Measurements from ENCODE around the gene PIM3. TPM values are rescaled to one million over a fixed set of nuclear protein-coding genes. Genes with fewer than 3 reads are reported as not detected.
A peak's percentile ranks its signal among the peaks of the same experiment; 100 is the strongest.

PIM3 gene
- total RNA-seq, 1 experiment from 2014 or later, result 67.0 TPM

DNA sequence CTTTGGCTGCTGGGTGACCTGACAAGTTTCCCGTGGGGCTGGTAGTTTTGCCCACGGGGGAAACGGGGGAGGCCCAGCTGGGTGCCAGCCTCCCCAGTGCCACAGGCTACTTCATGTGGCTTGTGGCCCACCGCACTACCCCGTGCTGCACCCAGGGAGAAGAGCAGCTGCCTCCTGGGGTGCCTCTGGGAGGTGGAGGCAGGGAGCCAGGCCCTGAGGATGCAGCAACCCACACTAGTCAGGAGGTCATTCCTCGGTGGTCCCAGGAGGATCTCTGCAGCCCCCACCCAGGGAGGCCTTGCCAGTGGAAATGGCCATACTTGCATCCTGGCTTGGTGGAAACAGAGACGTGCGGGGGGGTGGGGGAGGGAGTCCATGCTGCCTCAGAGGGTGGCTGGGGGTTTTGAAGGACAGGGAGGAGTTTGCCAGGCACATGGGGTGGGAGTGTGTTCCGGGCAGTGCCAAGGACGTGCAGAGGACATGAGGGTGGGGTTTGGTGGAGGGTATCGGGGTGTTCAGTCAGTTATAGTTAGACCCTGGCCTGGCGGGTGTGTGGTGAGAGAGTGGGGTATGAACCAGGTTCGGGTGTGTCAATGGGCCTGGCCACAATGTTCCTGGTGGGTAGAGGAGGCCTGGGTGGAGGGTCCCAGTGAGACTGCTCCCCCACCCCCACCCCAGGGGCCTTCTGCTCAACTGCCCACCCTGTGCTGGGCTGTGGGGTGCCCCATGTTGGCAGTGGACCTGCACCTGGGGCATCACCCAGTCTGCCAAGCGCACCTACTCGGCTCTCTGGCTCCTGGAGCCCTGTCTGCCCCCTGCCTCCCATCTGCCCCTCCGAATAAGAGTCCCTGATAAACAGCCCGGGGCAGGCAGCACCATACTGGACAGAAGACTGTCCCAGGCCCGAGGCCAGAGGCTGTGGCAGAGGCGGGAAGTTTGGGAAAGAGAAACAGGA is 3.8 kb downstream of the PIM3 start:
- POLR2A ChIA-PET (ENCODE audit: unreplicated experiment), result no interaction called here

DNA sequence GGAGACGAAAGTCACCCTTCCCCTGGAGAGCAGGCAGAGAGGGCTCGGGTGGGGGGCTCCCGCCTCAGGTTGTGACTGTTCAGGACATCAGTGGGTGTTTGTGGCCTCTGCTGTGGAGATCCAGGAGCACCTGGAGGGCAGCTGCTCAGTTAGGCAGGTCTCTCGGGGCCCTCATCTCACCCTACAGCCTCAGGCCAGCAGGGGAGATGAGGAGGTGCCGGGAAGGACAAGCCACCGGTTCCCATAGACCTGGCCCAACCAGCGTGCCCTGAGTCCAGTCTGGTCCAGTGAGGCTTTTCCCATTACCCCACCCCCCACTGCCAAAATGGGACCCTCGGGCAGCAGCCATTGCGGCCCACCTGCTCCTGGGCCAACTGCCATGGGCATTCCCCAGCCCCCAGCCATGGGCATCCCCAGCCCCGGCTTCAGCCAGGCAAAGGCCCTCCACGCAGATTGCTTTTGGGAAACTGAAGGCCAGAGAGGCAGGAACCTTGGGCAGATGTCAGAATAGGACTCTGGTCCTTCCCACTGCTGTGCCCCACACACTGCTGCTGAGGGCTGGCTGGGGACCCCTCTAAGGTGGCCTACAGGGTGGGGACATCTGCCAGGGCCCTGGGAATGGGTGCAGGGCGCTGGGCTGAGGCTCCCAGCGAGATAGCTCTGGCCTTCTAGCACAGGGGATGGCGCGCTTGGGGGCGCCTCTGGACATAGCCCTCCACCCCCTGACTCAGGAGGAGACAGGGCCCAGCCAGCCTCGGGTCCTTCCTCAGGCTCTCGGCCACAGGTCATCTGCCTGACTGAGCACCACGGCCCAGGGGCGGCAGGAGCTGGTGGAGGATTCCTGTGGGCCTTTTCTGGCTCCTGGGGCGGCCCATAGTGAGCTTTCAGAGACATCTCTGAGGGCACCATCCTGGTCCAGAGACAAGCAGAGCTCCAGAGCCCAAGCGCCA is 4.8 kb downstream of the PIM3 start:
- Histone ChIP-seq H3K36me3 (ENCODE audit: low read depth) (peaks cover 31% of the 10 kb centered on the region), H3K9me3 (ENCODE audit: insufficient read depth, low read depth) (no peaks in the 10 kb centered on the region), H3K9me2 (ENCODE audit: insufficient read depth) (no peaks in the 10 kb centered on the region), H4K20me1 (ENCODE audit: insufficient read depth) (peaks cover 52% of the 10 kb centered on the region), H3K4me3 (no peak overlapping the region), H3K27me3 (ENCODE audit: insufficient read depth, low read depth) (no peaks in the 10 kb centered on the region), H3K27ac (no peak overlapping the region), H2AFZ (no peak overlapping the region), H3K4me2 (no peak overlapping the region), H3K4me1 (replicated peaks; ENCODE audit: insufficient read depth) (peaks cover 23% of the 10 kb centered on the region), H3F3A (ENCODE audit: insufficient read depth, low read depth) (peaks cover 57% of the 10 kb centered on the region; the same call in 1 of the 2 replicates), H3K79me2 (ENCODE audit: low read depth) (peaks cover 40% of the 10 kb centered on the region)
- TF ChIP-seq, protein P1, sequence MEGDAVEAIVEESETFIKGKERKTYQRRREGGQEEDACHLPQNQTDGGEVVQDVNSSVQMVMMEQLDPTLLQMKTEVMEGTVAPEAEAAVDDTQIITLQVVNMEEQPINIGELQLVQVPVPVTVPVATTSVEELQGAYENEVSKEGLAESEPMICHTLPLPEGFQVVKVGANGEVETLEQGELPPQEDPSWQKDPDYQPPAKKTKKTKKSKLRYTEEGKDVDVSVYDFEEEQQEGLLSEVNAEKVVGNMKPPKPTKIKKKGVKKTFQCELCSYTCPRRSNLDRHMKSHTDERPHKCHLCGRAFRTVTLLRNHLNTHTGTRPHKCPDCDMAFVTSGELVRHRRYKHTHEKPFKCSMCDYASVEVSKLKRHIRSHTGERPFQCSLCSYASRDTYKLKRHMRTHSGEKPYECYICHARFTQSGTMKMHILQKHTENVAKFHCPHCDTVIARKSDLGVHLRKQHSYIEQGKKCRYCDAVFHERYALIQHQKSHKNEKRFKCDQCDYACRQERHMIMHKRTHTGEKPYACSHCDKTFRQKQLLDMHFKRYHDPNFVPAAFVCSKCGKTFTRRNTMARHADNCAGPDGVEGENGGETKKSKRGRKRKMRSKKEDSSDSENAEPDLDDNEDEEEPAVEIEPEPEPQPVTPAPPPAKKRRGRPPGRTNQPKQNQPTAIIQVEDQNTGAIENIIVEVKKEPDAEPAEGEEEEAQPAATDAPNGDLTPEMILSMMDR (conservative IDR thresholded peaks at IDR 0.05), result no peak
- TF ChIP-seq EZH2 (IDR thresholded peaks at IDR 0.05; ENCODE audit: low read depth), result no peak
- POLR2A ChIA-PET (ENCODE audit: unreplicated experiment), result no interaction called here
- no peak for DNase-seq
- CTCF ChIA-PET, result no interaction called here
- BruUV-seq (replicated peaks), result no TSS peak
- intact Hi-C loops (cut with micrococcal nuclease; ENCODE audit: unreplicated experiment), result no loop called here

More for the DNA sequence above, 3.8 kb downstream of the PIM3 start:
- CTCF ChIA-PET, result no interaction called here
- peaks cover 58% of the 10 kb centered on the region for H3F3A ChIP-seq (ENCODE audit: insufficient read depth, low read depth)
- H2AFZ ChIP-seq, result no peak overlapping the region
- peaks cover 22% of the 10 kb centered on the region for H3K4me1 ChIP-seq (replicated peaks; ENCODE audit: insufficient read depth)
- no peak for TF ChIP-seq EZH2 (IDR thresholded peaks at IDR 0.05; ENCODE audit: low read depth)
- TF ChIP-seq, protein P1 (conservative IDR thresholded peaks at IDR 0.05), result no peak
- peaks cover 31% of the 10 kb centered on the region for H3K36me3 ChIP-seq (ENCODE audit: low read depth)
- peaks cover 41% of the 10 kb centered on the region for H3K79me2 ChIP-seq (ENCODE audit: low read depth)
- no peaks in the 10 kb centered on the region for H3K27me3 ChIP-seq (ENCODE audit: insufficient read depth, low read depth)
- intact Hi-C loops (cut with micrococcal nuclease; ENCODE audit: unreplicated experiment), result no loop called here
- H3K4me3 ChIP-seq, result no peak overlapping the region
- peak overlapping the region; percentile 99; the same call in 1 of the 2 replicates for H3K4me2 ChIP-seq
- H3K9me3 ChIP-seq (ENCODE audit: insufficient read depth, low read depth), result no peaks in the 10 kb centered on the region
- peak overlapping the region; percentile 8; the same call in 1 of the 2 replicates for H3K27ac ChIP-seq
- DNase-seq, result no peak
- peaks cover 52% of the 10 kb centered on the region for H4K20me1 ChIP-seq (ENCODE audit: insufficient read depth)
- BruUV-seq (replicated peaks), result no TSS peak
- no peaks in the 10 kb centered on the region for H3K9me2 ChIP-seq (ENCODE audit: insufficient read depth)

DNA sequence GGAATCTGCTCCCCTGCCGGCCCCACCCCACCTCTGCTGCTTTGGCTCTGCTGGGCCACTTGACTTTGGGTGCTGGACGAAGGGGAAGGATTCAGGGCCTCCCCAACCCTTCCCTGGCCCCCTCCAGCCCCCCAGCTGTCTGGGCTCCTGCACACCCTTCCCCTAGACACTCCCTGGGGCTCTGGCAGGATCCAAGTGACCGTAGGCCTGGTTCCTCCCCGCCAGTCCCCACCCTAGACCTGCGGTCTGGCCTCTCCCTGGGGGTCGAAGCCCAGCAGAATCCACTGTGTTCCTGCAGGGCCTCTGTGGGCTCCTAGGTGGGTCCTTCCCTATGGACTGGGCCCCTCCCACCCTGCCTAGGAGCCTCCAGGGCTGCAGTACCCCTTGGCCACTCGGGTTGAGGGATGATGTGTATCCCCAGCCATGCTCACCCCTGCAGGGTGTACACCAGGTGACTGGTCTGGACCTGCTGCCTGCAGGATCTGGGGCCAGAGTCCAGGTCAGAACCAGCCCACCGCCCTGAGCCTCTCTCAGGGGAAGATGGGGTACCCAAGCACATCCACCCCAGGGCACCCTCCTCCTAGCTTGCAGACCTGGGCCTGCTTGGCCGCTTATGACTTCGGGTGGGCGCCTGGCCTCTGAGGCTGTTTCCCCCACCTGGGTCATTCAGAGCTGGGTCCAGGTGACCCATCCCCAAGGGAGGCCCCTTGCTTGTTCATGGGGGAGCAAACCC is 5.6 kb downstream of the PIM3 start:
- H3K27ac ChIP-seq, result no peak overlapping the region
- ChIA-PET POLR2A (ENCODE audit: unreplicated experiment) (no interaction called here), CTCF (no interaction called here)
- no peak overlapping the region for H3K4me3 ChIP-seq
- H2AFZ ChIP-seq, result no peak overlapping the region
- peaks cover 52% of the 10 kb centered on the region for H4K20me1 ChIP-seq (ENCODE audit: insufficient read depth)
- no TSS peak for BruUV-seq (replicated peaks)
- H3K4me2 ChIP-seq, result no peak overlapping the region
- no peaks in the 10 kb centered on the region for H3K9me3 ChIP-seq (ENCODE audit: insufficient read depth, low read depth)
- peaks cover 57% of the 10 kb centered on the region; the same call in 1 of the 2 replicates for H3F3A ChIP-seq (ENCODE audit: insufficient read depth, low read depth)
- H3K79me2 ChIP-seq (ENCODE audit: low read depth), result peaks cover 36% of the 10 kb centered on the region
- TF ChIP-seq EZH2 (IDR thresholded peaks at IDR 0.05; ENCODE audit: low read depth), result no peak
- DNase-seq, result no peak
- H3K27me3 ChIP-seq (ENCODE audit: insufficient read depth, low read depth), result no peaks in the 10 kb centered on the region
- peaks cover 26% of the 10 kb centered on the region for H3K4me1 ChIP-seq (replicated peaks; ENCODE audit: insufficient read depth)
- intact Hi-C loops (cut with micrococcal nuclease; ENCODE audit: unreplicated experiment), result no loop called here
- H3K36me3 ChIP-seq (ENCODE audit: low read depth), result peaks cover 31% of the 10 kb centered on the region
- H3K9me2 ChIP-seq (ENCODE audit: insufficient read depth), result no peaks in the 10 kb centered on the region

All from PC-9 (cell line).